Hindlimb muscle (tissue), 1 donor: ENCODE measurements around the gene TMEM91. TPM values are rescaled to one million over a fixed set of nuclear protein-coding genes. Genes with fewer than 3 reads are reported as not detected.
A peak's percentile ranks its signal among the peaks of the same experiment; 100 is the strongest.
"Not testable (repeated sequence)": the region's sequence is repeated elsewhere in the genome, so short reads cannot be mapped to it uniquely, and the experiment has no call there.

Experiments
- DNase-seq: peaks from one replicate; pipeline ENCODE4 v3.0.0-alpha.2; 2013
- polyA plus RNA-seq: library from polyadenylated mRNA; unstranded; fragments of 120-200 nt; gene quantifications from one replicate; pipeline ENCODE4 v1.2.1, GENCODE V29; 2013; ENCODE audit not compliant: insufficient read length

Gene TMEM91
- polyA plus RNA-seq, 1 donor = 6.8 TPM

DNA sequence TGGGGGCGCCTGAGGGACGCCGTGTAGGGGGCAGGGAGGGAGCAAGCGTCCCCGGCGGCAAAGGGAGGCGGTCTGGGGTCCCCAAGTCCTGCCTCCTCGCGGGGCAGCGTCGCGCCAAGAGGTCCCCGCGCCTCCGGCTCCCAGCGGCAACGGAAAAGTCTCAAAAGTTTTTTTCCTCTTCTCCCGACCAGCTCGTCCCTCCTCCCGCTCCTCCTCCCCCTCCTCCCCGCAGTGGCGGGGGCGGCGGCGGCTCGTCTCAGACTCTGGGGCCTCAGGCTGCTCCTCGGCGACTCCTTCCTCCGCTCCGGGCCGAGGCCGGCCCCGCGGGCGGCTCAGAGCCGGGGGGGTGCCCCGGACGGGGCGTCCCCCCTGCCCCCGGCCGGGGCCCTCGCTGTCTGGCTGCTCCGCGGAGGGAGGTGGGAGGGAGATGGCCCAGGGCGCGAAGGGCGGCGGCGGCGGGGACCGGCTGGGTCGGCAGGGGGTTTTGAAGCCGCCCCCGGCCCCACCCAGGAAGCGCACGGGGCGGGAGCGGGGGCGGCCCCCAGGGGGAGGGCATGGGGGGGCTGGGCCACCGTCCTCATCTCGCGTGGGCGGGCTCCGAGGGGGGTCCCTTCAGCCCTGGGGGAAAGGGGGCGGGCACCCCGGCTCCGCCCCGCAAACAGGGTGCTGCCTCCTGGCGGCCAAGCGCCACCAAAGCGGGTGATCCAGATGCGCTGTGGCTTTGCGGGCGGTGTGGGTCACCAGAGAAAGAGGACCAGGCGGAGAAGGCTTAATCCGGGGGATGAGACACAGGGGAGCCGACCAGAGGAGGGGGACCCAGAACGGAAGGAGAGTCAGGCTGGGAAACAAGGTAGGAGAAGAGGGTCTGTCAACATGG is 22.6 kb upstream of the TMEM91 start, which contains the start of gene TGFB1:
TSS of gene TGFB1 (minus strand) at position 457 of the 877 bp plus-strand sequence. CDS start 878 bp downstream, outside the sequence.
- DNase-seq = peak; percentile 77

DNA sequence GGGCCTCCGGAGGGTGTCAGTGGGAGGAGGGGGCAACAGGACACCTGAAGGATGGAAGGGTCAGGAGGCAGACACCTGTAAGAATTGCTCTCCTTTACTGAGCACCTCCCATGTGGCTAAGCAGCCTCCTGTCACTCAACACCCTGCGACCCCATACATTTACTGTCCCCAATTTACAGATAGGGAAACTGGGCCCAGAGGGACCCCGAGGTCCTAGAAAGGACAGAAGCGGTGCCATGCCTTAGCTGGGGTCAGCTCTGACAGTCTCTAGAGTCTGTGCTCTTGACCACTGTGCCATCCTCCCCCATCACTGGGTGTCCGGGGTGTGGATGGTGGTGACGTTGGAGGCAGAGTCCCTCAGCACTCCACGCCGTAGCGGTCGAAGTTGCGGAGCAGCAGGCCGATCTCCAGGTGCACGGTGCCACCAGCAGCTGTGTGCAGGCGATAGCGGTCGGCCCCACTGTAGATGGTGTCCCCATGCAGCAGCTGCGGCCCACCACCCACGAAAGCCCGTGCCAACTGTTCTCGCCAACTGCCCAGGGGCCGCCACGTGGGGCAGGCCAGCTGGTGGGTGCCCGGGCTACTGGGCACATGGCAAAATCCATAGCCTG is 21.9 kb upstream of the TMEM91 start:
- DNase-seq = no peak

DNA sequence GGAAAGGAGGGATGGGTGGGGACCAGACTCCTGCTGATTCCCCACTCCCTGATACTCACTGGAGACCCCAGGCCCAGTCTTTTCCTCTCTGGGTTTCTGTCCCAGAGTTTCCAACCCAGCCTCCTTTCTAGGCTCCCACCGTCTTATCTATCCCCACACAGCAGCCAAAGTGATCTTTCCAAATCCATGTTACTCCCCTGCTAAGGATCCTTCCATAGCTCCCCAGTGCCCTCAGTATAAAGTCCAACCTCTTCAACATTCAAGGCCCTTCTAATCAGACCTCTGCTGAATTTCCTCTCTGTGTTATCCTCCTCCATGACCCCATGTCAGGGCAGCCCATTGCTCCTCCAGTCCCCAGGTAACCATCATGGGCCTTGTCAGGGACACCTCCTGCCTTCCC is 21.3 kb upstream of the TMEM91 start:
- DNase-seq = no peak

GRCh38 chr19:41355802-41356201 is 20.5 kb upstream of the TMEM91 start:
- no peak for DNase-seq

GRCh38 chr19:41356984-41357739 is 19.2 kb upstream of the TMEM91 start:
- no peak for DNase-seq

DNA sequence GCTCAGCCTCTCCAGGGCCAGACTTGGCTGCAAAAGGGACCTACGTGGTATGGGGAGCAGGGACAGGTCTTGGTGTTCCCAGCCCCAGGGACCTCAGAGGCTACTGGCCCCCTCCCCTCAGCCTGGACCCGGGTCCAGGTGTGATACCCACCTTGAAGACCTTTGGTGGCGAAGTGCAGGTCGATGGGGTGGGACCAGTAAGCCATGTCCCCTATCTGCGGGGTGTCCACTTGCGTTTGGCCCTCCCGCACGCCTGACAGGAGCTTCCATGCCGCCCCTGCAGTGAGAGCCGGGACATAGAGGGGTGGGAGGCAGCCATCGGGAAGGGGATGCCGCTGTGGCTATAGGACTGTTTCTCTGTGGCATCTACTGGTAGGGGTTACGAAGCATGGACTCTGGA is 18.6 kb upstream of the TMEM91 start:
- DNase-seq = no peak

DNA sequence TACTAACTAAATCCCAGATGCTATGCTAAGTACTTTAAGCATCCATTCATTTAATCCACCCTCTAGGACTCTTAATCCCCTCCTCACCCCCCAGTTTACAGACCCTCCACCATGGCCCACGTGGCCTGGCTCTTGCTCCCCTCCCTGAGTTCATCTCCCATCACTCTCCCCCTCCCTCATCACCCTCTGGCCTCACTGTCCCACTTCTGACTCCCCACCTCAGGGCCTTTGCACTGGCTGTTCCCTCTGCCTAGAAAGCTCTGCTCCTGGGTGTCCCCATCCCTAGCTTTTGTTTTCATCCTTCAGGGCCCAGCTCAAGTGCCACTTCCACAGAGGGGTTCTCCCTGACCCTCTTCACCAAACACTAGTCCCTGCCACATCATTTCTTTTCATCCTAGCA is 16.6 kb upstream of the TMEM91 start:
- DNase-seq = no peak

GRCh38 chr19:41362143-41362847 is 14.0 kb upstream of the TMEM91 start:
- no peak for DNase-seq

GRCh38 chr19:41363371-41363752 is 13.0 kb upstream of the TMEM91 start:
- DNase-seq = no peak

GRCh38 chr19:41363753-41364523 is 12.4 kb upstream of the TMEM91 start, which contains the start of gene B9D2:
Gene B9D2 (minus strand): TSS chr19:41364149. CDS start chr19:41363519, 630 bp downstream.
- DNase-seq = peak; percentile 98

DNA sequence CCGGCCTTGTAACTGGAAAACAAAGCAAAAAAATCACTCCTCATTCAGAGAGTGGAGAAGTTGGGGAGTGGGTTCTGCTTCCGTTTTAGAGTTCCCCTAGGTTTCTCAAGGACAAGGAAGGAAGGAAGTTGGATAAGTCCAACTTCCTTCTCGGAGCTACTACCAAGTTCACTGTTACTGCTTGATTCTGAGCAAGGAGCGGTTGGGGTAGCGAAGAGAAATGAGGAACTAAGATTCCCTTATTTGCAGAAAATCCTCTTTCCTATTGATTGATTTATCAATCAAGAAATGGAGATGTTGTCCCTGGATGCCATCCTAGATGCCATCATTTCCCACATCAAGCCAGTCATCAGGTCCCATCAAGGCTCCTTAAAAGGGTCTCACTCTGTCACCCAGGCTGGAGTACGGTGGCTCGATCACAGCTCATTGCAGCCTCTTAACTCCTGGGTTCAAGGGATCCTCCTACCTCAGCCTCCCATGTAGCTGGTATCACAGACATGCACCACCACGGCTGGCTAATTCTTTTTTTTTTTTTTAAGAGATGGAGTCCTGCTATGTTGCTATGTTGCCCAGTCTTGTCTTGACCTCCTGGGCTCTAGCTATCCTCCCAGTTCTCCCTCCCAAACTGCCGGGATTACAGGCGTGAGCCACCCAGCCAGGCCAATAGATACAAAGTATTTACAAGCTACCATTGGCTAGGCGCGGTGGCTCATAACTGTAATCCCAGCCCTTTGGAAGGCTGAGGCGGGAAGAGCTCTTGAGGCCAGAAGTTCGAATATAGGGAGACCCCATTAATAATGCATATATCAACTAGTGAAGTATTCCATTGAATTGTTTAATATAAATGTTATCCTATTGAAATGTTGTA is 11.6 kb upstream of the TMEM91 start:
- no peak for DNase-seq

DNA sequence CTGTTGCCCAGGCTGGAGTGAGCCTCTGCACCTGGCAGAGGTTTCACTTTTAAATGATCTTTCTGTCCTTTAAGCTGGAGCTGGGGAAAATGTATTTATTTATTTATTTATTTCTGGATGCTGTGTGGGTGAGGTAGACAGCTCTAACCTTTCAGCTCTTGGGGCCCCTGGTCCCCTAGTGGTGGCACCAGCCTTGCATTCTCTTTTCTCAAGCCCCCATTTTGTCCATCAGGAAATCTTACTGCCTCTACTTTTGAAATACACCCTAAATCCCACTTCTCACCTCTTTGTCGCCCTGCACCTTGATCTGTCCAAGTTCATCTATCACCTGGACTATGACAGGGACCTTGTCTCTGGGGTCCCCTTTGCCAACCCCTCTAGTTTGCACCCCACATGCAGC is 10.2 kb upstream of the TMEM91 start:
- DNase-seq = no peak

DNA sequence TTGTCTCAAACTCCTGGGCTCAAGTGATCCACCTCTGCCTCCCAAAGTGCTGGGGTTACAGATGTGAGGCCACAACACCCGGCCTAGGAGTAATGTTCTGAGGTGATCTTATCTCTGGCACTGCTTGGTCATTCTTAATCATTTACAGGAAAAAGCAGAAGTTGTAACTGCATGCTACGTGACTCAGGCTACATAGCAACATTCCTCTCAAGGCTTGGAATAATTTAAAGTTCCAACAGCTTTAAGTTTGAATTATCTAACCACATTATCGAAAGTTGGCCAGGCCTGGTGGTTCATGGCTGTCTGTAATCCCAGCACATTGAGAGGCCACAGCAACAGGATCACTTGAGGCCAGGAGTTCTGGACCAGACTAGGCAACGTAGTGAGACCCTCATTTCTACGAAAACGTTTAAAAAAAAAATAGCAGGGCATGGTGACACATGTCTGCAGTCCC is 8.5 kb upstream of the TMEM91 start:
- no peak for DNase-seq

- no peak for DNase-seq
These were observed 6.6 kb upstream of the TMEM91 start for GRCh38 chr19:41369769-41370168.

DNA sequence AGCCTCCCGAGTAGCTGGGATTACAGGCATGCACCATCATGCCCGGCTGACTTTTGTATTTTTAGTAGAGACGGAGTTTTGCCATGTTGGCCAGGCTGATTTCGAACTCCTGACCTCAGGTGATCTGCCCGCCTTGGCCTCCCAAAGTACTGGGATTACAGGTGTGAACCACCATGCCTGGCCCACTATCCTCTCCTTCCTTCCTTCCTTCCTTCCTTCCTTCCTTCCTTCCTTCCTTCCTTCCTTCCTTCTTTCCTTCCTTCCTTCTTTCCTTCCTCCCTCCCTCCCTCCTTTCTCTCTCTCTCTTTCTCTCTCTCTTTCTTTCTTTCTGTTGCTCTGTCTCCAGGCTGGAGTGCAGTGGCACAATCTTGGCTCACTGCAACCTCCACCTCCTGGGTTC is 5.2 kb upstream of the TMEM91 start:
- not testable (repeated sequence) for DNase-seq

DNA sequence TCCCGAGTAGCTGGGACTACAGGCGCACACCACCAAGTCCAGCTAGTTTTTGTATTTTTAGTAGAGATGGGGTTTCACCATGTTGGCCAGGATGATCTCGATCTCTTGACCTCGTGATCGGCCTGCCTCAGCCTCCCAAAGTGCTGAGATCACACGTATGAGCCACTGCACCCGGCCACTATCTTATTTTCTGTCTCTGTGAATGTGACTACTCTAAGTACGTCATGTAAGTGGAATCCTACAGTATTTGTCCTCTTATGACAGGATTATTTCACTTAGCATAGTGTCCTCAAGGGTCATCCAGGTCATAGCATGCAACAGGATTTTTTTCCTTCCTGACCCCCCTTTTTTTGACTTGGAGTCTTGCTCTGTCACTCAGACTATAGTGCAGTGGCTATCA is 4.8 kb upstream of the TMEM91 start:
- DNase-seq = no peak

- DNase-seq = no peak
These were observed 3.8 kb upstream of the TMEM91 start for GRCh38 chr19:41372501-41372900.

DNA sequence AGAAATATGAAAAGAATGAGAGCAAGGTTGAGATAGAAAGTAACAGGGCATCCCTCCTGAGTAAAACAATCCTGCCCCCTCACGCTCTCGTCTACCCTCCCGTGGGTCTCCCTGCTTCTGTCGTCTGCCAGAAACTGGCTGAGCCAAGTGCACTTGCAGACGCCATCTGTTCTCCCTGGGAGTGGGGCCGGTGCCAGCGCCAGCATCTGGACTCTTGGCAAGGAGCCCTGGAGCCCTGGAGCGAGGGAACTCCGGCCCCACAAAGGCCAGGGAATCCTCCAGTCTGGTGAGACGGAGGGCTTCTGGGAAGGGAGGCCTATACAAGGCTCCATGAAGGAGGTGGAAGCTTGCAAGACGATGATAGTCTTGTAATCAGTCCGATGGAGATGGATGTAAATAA is 2.3 kb upstream of the TMEM91 start:
- DNase-seq = peak; percentile 72

DNA sequence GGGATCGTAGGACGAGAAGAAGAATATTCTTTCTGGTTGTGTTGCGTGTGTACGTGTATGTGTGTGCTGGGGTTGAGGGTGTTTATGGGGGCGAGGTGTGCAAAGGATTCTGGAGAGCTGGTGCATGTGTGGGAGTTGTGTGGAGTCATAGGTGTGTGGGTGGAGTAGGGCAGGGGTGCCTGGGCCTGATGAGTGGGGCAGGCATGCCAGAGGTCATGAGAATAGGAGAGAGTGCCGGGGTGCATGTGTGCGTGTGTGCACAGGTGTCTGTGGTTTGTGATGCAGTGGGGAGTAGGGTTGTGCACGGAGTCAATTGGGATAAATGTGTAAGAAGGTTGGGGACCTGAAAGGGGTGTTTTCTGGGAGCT is 649 bp downstream of the TMEM91 start:
- DNase-seq = no peak

GRCh38 chr19:41377977-41378709 is 1.8 kb downstream of the TMEM91 start:
- no peak for DNase-seq
